Measurements from ENCODE around the gene EOLA2.
"Not testable (repeated sequence)": the region's sequence is repeated elsewhere in the genome, so short reads cannot be mapped to it uniquely, and the experiment has no call there.

Gene EOLA2

GRCh38 chrX:149938427-149938880 lies at the start of gene EOLA2:
TSS of gene EOLA2 (minus strand) at chrX:149938491. CDS start at chrX:149933874, 4,617 bp downstream.
- peak; percentile 97 for DNase-seq

GRCh38 chrX:149987613-149988012 lies 49.3 kb upstream of the EOLA2 start:
- DNase-seq, result no peak

GRCh38 chrX:149984411-149984810 lies 46.1 kb upstream of the EOLA2 start:
- DNase-seq, result no peak

GRCh38 chrX:149982310-149982709 lies 44.0 kb upstream of the EOLA2 start:
- no peak for DNase-seq

- DNase-seq, result no peak
These were observed 40.9 kb upstream of the EOLA2 start for GRCh38 chrX:149979126-149979644.

GRCh38 chrX:149962859-149963757 lies 24.8 kb upstream of the EOLA2 start:
- peak; percentile 36 for DNase-seq

- DNase-seq, result no peak
These were observed 23.7 kb upstream of the EOLA2 start for GRCh38 chrX:149962010-149962409.

- DNase-seq, result no peak
These were observed 23.3 kb upstream of the EOLA2 start for GRCh38 chrX:149961572-149961971.

GRCh38 chrX:149950681-149951080 lies 12.4 kb upstream of the EOLA2 start:
- DNase-seq, result peak; percentile 19

GRCh38 chrX:149949743-149950436 lies 11.6 kb upstream of the EOLA2 start:
- no peak for DNase-seq

- DNase-seq, result no peak
These were observed 9.7 kb upstream of the EOLA2 start for GRCh38 chrX:149948016-149948415.

GRCh38 chrX:149946932-149947331 lies 8.6 kb upstream of the EOLA2 start:
- DNase-seq, result not testable (repeated sequence)

GRCh38 chrX:149945820-149946219 lies 7.5 kb upstream of the EOLA2 start:
- not testable (repeated sequence) for DNase-seq

- not testable (repeated sequence) for DNase-seq
These were observed 6.9 kb upstream of the EOLA2 start for GRCh38 chrX:149945087-149945670.

GRCh38 chrX:149940674-149941024 lies 2.4 kb upstream of the EOLA2 start:
- not testable (repeated sequence) for DNase-seq

GRCh38 chrX:149939905-149940673 lies 1.8 kb upstream of the EOLA2 start:
- DNase-seq, result peak; percentile 95

GRCh38 chrX:149939655-149939904 lies 1.3 kb upstream of the EOLA2 start:
- DNase-seq, result no peak

- DNase-seq, result peak; percentile 94
These were observed 777 bp upstream of the EOLA2 start for GRCh38 chrX:149938881-149939654.

- peak; percentile 26 for DNase-seq
These were observed 342 bp downstream of the EOLA2 start for GRCh38 chrX:149937871-149938426.

GRCh38 chrX:149937328-149937727 lies 963 bp downstream of the EOLA2 start:
- DNase-seq, result not testable (repeated sequence)

GRCh38 chrX:149933547-149933946 lies 4.7 kb downstream of the EOLA2 start:
- DNase-seq, result not testable (repeated sequence)

- DNase-seq, result not testable (repeated sequence)
These were observed 5.3 kb downstream of the EOLA2 start for GRCh38 chrX:149932970-149933369.
